COLO829 (cell line): ENCODE results near the gene C19orf53.

Experiments
- DNase-seq: peaks from one replicate; pipeline ENCODE4 v3.0.0; 2012; ENCODE audit warnings: low spot score

C19orf53 gene

GRCh38 chr19:13826652-13827235 lies 52.5 kb downstream of the C19orf53 start:
- no peak for DNase-seq

GRCh38 chr19:13827656-13828055 lies 53.4 kb downstream of the C19orf53 start:
- DNase-seq: no peak
